Esophagus squamous epithelium (tissue), 4 donors: ENCODE data around the gene MMEL1.

Experiments
- CTCF ChIP-seq, 6 experiments: fragments of 450-650 bp in 4 of 6; fragments of 200-600 bp in 2 of 6; sonication (generic) in 2 of 6; IDR thresholded peaks; one replicate each; pipeline ENCODE4 v1.5.1; 2016 to 2019; ENCODE audit warnings: antibody characterized with exemption in 6 of 6, mild to moderate bottlenecking in 4 of 6, moderate library complexity in 4 of 6
- POLR2A ChIP-seq, 4 donors: fragments of 450-650 bp; IDR thresholded peaks; one replicate each; pipeline ENCODE4 v1.6.1; 2017; ENCODE audit warnings: antibody characterized with exemption in 4 of 4, mild to moderate bottlenecking in 4 of 4, moderate library complexity in 3 of 4

GRCh38 chr1:2624735-2625300 is 8.0 kb downstream of the MMEL1 start:
- no peak for TF ChIP-seq POLR2A (IDR thresholded peaks at IDR 0.05)
- no peak for TF ChIP-seq CTCF (IDR thresholded peaks at IDR 0.05)
